ENCODE data around the gene SH3BP1.

SH3BP1 gene

GRCh38 chr22:37680191-37680851 lies 40.9 kb downstream of the SH3BP1 start:
- Histone ChIP-seq H3K9me3 (no peaks in the 10 kb centered on the region), H3K36me3 (peaks cover 0 to 23% (median 17%) of the 10 kb centered on the region in 3 donors), H3K27me3 (no peaks in the 10 kb centered on the region), H3K4me3 (no peak overlapping the region), H3K27ac (no peak overlapping the region), H3K4me1 (peaks cover 0 to 37% (median 8%) of the 10 kb centered on the region in 4 donors)
- no peak for TF ChIP-seq CTCF (IDR thresholded peaks at IDR 0.05)
- no peak for DNase-seq
- intact Hi-C loops (cut with DNase I; ENCODE audit: low total_unique reads): loop anchor here (2.0 to 10.0 kb wide), 3 partner anchors 18 to 74 kb away; no protein-coding TSS in a partner anchor

GRCh38 chr22:37681001-37681424 lies 41.5 kb downstream of the SH3BP1 start:
- Histone ChIP-seq H3K4me1 (peaks cover 0 to 38% (median 10%) of the 10 kb centered on the region in 4 donors), H3K36me3 (peaks cover 0 to 23% (median 17%) of the 10 kb centered on the region in 3 donors), H3K27ac (no peak overlapping the region), H3K9me3 (no peaks in the 10 kb centered on the region), H3K4me3 (no peak overlapping the region), H3K27me3 (no peaks in the 10 kb centered on the region)
- DNase-seq: no peak
- TF ChIP-seq CTCF (IDR thresholded peaks at IDR 0.05): no peak
- intact Hi-C loops (cut with DNase I; ENCODE audit: low total_unique reads): loop anchor here (2.0 to 10.0 kb wide), 3 partner anchors 18 to 74 kb away; no protein-coding TSS in a partner anchor

- intact Hi-C loops (cut with DNase I; ENCODE audit: low total_unique reads): loop anchor here (2.0 to 10.0 kb wide), 3 partner anchors 19 to 73 kb away; no protein-coding TSS in a partner anchor
- H3K4me1 ChIP-seq: peaks cover 0 to 33% (median 11%) of the 10 kb centered on the region in 4 donors
- DNase-seq: peak; percentile 55 to 80
Observed at GRCh38 chr22:37681556-37682049, 42.1 kb downstream of the SH3BP1 start.

GRCh38 chr22:37684803-37685615 lies 45.5 kb downstream of the SH3BP1 start:
- no peak for TF ChIP-seq CTCF (IDR thresholded peaks at IDR 0.05)
- peaks cover 0 to 19% (median 16%) of the 10 kb centered on the region in 3 donors for H3K36me3 ChIP-seq
- H3K27me3 ChIP-seq: no peaks in the 10 kb centered on the region
- intact Hi-C loops (cut with DNase I; ENCODE audit: low total_unique reads): loop anchor here (5.0 to 10.0 kb wide), 2 partner anchors 43 to 70 kb away; no protein-coding TSS in a partner anchor
- H3K27ac ChIP-seq: no peak overlapping the region
- no peak for DNase-seq
- H3K4me1 ChIP-seq: peaks cover 0 to 28% (median 14%) of the 10 kb centered on the region in 4 donors
- H3K4me3 ChIP-seq: no peak overlapping the region
- H3K9me3 ChIP-seq: no peaks in the 10 kb centered on the region

More at GRCh38 chr22:37681556-37682049, 42.1 kb downstream of the SH3BP1 start:
- H3K36me3 ChIP-seq: peaks cover 0 to 23% (median 17%) of the 10 kb centered on the region in 3 donors
- H3K27me3 ChIP-seq: no peaks in the 10 kb centered on the region
- H3K4me3 ChIP-seq: no peak overlapping the region
- H3K9me3 ChIP-seq: no peaks in the 10 kb centered on the region
- H3K27ac ChIP-seq: no peak overlapping the region
- peak; percentile 84 to 88 for TF ChIP-seq CTCF (IDR thresholded peaks at IDR 0.05)

Measured in tibial artery (tissue), 4 donors.